HG03575 (cell line): ENCODE data around the gene PARD3B.

Source experiments
- ATAC-seq: cut with Tn5 transposase; IDR thresholded peaks from one replicate; pipeline ENCODE4 v1.9.1; 2021; ENCODE audit not compliant: unreplicated experiment, insufficient number of reproducible peaks, low FRiP score; ENCODE audit errors: extremely low read depth

The PARD3B gene

DNA sequence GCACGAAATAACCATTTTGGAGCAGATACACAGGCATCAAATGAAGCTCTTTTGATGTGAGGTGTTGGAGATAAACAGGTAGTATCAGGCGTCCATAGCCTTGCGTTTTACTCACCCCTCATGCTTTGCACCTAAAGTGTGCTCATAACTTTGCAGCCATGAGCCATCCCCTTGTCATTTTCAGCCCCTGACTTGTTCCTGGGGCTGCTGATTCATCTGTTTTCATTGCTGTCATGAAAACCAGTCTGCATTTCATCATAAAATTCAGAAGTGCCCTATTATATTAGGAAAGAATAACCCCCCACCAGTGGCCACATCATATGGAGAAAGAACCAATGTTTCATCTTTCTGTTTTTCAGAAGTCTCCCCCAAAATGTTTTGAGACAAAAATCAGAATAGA is 807.3 kb downstream of the PARD3B start:
- no peak for ATAC-seq

- ATAC-seq = no peak
These were observed 812.5 kb downstream of the PARD3B start for GRCh38 chr2:205357732-205358131.

- ATAC-seq = no peak
These were observed 813.1 kb downstream of the PARD3B start for GRCh38 chr2:205358351-205358815.

GRCh38 chr2:205361272-205361671 is 816.0 kb downstream of the PARD3B start:
- no peak for ATAC-seq

DNA sequence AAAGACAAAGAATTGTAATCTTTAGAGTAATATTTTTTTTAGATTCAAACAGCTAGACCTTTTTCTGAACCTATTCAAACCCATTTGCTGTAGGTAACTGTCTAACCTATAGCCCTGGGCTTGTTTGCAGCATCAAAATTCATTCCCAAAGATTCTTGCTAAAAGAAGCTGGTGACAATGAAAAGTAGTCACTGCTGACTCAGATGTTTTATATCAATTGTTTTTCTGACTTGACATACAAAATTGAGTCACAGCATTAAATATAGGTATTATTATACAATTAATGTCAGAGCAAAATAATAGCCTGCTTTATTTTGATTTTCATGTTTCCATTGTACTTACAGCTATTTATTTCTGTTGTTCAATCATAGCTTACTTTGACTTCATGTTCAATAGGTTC is 816.7 kb downstream of the PARD3B start:
- ATAC-seq = no peak

- ATAC-seq = no peak
These were observed 819.0 kb downstream of the PARD3B start for GRCh38 chr2:205364261-205364660.

DNA sequence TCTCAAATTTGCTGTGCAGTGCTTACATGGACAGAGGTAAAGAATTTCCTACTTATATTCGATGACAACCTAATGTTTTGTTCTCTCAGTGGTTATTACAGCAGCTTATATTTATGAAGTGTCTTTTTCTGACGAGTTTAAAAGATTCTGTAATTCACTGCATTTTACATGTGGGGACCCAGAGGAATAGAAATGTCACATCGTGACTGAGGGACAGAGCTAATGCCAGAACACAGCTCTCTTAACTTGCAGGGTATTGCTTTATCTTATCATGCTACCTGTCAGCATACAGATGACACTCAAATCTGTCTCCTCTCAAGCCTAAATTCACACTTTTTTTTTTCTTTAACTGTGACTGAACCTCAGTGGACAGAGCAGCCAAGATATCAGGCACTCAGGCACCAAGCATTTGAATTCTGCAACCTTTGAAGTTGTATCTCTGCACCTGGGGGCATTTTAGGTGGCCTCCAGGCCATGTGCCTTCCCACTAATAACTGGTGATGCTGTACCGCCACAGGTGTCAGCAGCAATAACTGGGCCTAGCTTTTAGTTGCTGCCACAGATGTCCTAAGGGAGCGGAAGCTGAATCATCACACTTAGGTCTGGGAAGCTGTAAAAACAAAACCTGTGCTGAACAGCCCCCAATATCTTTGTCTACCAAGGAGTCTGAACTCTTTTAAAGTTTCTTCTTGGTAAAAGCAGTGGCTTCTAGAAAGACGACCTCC is 821.2 kb downstream of the PARD3B start:
- no peak for ATAC-seq

DNA sequence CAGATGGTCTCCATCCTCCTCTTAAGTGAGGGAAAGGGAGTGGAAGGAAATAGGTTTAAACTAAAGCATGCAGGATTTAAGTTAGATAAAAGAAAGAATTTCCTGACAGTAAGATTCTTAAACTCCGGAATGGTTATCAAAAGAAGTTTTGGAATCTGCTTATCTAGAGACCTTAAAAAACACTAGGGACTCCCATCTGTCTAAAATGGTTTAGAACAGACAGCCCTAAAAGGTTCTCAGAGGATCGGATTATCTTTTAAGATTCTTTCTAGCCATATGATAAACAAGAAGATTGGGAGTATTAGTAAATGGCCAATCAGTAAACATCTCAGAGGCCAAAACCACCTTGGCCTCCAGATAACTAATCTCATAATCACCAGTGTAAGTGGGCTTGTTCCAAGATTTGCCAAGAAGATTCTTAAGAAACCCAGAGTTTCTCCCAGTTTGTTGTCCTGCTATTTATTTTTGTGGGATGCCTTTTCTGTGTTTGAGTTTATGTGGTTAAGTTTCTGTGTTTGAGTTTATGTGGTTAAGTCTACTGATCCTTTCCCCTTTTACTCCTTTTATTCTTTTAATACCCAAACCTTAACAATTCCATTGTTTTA is 822.2 kb downstream of the PARD3B start:
- ATAC-seq = no peak

- ATAC-seq = no peak
These were observed 824.5 kb downstream of the PARD3B start for GRCh38 chr2:205369813-205370212.

- ATAC-seq = no peak
These were observed 825.5 kb downstream of the PARD3B start for GRCh38 chr2:205370726-205371125.

GRCh38 chr2:205372141-205372540 is 826.9 kb downstream of the PARD3B start:
- no peak for ATAC-seq

DNA sequence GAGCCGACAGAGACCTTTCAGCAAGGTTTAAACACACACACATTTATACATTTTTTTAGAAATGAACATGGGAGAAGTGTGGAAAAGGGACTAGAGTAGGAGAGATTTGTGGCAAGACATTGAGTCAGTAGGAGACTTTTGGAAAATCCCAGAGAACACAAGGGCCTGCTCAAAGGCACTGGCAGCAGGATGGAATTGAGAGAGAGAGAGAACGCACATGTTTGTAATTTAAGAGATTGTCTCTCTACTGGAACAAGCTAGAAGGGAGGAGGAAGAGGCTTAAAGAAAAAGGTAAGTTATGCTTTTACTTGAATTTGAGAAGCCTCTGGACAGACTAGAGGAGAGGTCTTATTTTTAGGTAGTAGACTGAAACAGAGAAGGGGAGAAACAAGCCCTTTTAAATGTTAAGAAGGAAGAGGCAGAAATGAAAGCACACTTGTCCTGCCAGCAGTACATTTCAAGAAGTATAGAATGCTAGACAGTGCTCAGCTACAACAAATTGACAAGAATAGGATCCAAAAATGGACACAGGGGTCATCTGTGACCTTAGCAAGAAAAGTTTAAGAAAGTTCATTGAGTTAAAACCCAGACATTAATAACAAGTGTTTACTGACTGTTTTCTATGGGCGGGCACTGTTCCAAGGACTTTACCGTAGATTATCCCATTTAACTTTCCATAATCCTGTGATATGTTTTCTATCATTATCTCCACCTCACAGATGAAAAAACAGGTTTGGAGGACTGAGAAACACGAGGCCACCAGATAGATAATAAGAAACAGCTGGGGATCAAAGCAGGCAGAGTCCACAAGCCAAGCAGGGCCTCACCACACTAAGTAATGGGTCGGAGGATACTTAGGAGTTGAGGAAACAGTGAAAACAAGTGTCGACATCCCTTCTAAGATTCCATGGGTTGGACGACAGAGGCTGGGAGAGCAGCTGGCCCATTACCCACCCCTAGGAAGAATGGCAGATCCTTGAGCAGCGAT is 830.5 kb downstream of the PARD3B start:
- no peak for ATAC-seq

DNA sequence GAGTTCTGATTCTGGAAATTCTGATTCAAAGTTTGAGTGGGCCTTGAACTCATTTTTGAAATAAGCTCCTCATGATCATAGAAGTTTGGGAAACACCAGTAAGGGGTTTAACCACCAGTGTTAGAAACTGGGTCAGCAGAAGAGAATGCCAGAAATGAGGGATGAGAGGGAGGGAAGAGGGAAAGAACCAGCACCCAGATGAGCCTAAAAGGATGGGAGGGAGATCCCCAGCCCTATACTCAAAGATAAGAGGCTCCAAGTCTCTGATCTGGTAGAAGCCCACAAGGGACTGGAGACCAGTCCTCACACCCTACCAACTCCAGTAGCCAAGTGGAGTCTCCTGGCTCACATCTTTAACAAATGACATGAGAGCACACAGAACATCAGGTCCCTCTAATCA is 832.0 kb downstream of the PARD3B start:
- no peak for ATAC-seq

GRCh38 chr2:205383601-205384000 is 838.3 kb downstream of the PARD3B start:
- ATAC-seq = no peak

DNA sequence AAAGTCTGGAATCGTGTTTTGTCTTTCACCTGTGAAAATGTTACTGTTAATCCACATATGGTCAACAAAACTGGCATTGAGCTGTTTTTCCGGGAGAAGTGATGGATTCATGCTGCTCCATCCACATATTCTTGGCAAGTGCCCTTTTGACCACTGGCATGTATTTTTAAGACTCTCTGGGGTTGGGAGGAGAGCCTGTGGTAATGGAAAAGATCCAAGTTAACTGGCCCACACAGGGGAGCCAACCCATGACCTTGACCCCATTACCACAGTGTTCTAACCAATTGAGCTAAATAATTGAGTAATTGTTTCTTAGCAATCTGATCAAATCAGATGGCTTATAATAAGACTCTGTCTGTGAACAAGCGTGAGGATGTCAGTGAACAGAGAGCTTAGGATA is 840.8 kb downstream of the PARD3B start:
- no peak for ATAC-seq

- no peak for ATAC-seq
These were observed 842.2 kb downstream of the PARD3B start for GRCh38 chr2:205387350-205388055.

- ATAC-seq = no peak
These were observed 845.6 kb downstream of the PARD3B start for GRCh38 chr2:205390866-205391265.

DNA sequence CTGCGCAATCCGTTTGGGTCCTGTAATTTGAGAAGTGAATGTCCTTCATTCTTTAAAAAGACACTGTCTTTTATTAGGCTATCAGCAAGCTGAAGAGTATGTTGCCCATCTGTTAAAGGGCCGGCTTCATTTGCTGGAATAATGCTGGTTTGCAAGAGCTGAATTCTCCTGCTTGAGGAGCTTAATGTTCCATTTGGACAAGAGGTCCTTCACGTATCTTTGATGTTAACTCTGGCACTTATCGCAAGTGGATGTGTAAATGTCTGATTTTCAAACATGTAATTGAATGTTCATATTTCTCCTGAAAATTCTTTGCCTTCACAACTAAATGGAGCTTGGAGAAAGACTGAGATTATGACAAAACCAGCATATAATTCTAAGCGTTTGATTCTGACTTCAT is 856.2 kb downstream of the PARD3B start:
- ATAC-seq = no peak

DNA sequence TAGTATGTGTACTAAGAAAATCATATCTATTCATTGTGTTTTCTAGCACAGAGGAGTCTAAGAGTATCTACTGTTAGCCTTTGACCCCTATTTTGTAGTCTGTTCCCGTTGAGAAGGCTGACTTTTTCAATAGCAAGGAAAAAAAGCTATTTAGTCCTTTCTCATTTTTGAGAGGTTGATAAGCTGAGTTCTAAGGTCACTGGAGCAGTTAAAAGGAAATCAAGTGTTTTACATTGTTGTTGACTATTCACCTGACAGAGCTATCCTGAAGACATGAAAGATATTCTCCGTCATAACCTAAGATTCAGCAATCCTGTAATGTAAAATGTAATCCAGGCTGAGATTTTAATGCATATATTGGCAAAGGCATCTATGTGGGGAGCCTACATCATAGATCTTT is 856.7 kb downstream of the PARD3B start:
- no peak for ATAC-seq
